ENCODE results near the gene RPS6KB2. TPM values are rescaled to one million over a fixed set of nuclear protein-coding genes. Genes with fewer than 3 reads are reported as not detected.

RPS6KB2 gene
- total and polyA plus RNA-seq, 2 of the 4 experiments (the other 2 are of a cell fraction): 50.7 to 58.4 TPM

- H3K14ac ChIP-seq (replicated peaks; ENCODE audit: low read depth, low read length): peak overlapping the region; percentile 89
- peaks cover 9% of the 10 kb centered on the region for H3K4me1 ChIP-seq (ENCODE audit: control insufficient read depth, insufficient read depth, low read length)
- H3K4me2 ChIP-seq (ENCODE audit: low read depth, low read length): peak overlapping the region; percentile 88
- peaks cover 12% of the 10 kb centered on the region for H3K9me1 ChIP-seq (ENCODE audit: insufficient read depth, low read length)
- H2AK9ac ChIP-seq (replicated peaks; ENCODE audit: low read depth, low read length, poor library complexity): peak overlapping the region; percentile 95
- dilution Hi-C loops (cut with HindIII; ENCODE audit: low sequenced_read_pairs, unreplicated experiment): no loop called here
- peak overlapping the region; percentile 41 for H2BK5ac ChIP-seq (ENCODE audit: low read depth, low read length, poor library complexity, severe bottlenecking)
- H3K9me3 ChIP-seq (ENCODE audit: control insufficient read depth, insufficient read depth, low read length): no peaks in the 10 kb centered on the region
- peak overlapping the region; percentile 85; the same call in 1 of the 2 replicates for H3K23ac ChIP-seq (ENCODE audit: low read depth, low read length)
- peak overlapping the region; percentile 84 for H3K4ac ChIP-seq (ENCODE audit: low read depth, low read length)
- no peaks in the 10 kb centered on the region for H4K20me1 ChIP-seq (ENCODE audit: insufficient read depth, low read length)
- CTCF ChIA-PET: interaction anchor here (0.9 kb wide), 1 partner anchor 113 kb away, joined by 3 read pairs; no protein-coding TSS in a partner anchor
- DNase-seq (peak; percentile 42), ATAC-seq (ENCODE audit: low read depth) (peak; percentile 24)
- peak overlapping the region; percentile 56 for H3K27ac ChIP-seq (ENCODE audit: insufficient read depth, low read length)
- in situ Hi-C loops (cut with MboI; ENCODE audit: low sequenced_read_pairs): no loop called here
- no peak overlapping the region for H3K56ac ChIP-seq (ENCODE audit: extremely low read depth, insufficient read depth, low read length)
- peak overlapping the region; percentile 49 for H2AK5ac ChIP-seq (ENCODE audit: low read depth, low read length)
- H4K5ac ChIP-seq (ENCODE audit: low read depth, low read length): peak overlapping the region; percentile 87
- H2BK15ac ChIP-seq (ENCODE audit: low read depth, low read length): no peak overlapping the region
- no TSS peak for BruUV-seq (replicated peaks)
- H3K27me3 ChIP-seq (ENCODE audit: control insufficient read depth, insufficient read depth, low read length): no peaks in the 10 kb centered on the region; the same call in 1 of the 2 replicates
- peaks cover 4 to 24% of the 10 kb centered on the region in 2 experiments; a peak in 2 of 4 replicates for H3K79me1 ChIP-seq (ENCODE audit: low read depth in 1 of 2, low read length in 2 of 2)
- peaks cover 2% of the 10 kb centered on the region; the same call in 1 of the 2 replicates for H3K36me3 ChIP-seq (ENCODE audit: control insufficient read depth, insufficient read depth, low read length)
- H4K8ac ChIP-seq (ENCODE audit: low read depth in 2 of 2, low read length in 2 of 2): peak overlapping the region; percentile 92 to 95
- H2BK20ac ChIP-seq (ENCODE audit: low read depth, low read length): no peak overlapping the region
- 35% methylated on average over 5 of the region's 56 CpGs; no CpG with 5 or more reads in 1 of the 2 experiments for WGBS, 2 experiments (ENCODE audit: extremely low coverage in 2 of 2, insufficient read length in 1 of 2)
- peak overlapping the region; percentile 72 for H4K91ac ChIP-seq (ENCODE audit: insufficient read depth, low read depth, low read length)
- intact Hi-C loops (cut with micrococcal nuclease): no loop called here
- H2AFZ ChIP-seq (replicated peaks; ENCODE audit: low read length, poor library complexity): peak overlapping the region; percentile 97
- H2BK120ac ChIP-seq (ENCODE audit: low read depth, low read length): no peak overlapping the region
- H3K9ac ChIP-seq (ENCODE audit: low read depth, low read length): peak overlapping the region; percentile 54
- H3K4me3 ChIP-seq (ENCODE audit: insufficient read depth, low read depth, low read length): peak overlapping the region; percentile 62
- POLR2A ChIA-PET (ENCODE audit: unreplicated experiment): interaction anchor here (0.5 kb wide), 1 partner anchor 51 kb away, joined by 6 read pairs; no protein-coding TSS in a partner anchor
- H3K18ac ChIP-seq (ENCODE audit: low read depth, low read length): no peak overlapping the region; the same call in 1 of the 2 replicates
- peak; percentile 81 for TF ChIP-seq USF2 (IDR thresholded peaks at IDR 0.05; ENCODE audit: low read depth, low read length)
- TF ChIP-seq ELK1 (IDR thresholded peaks at IDR 0.05; ENCODE audit: borderline replicate concordance, low read depth, low read length): no peak
- no peak for TF ChIP-seq CEBPB (IDR thresholded peaks at IDR 0.05; ENCODE audit: low read depth, low read length)
- no peak for TF ChIP-seq CHD1 (IDR thresholded peaks at IDR 0.05; ENCODE audit: low read depth, low read length)
- TF ChIP-seq MXI1 (IDR thresholded peaks at IDR 0.05; ENCODE audit: borderline replicate concordance, low read depth, low read length): 0 out of 2 replicates have a peak, but pooled peaks have one; percentile 13
- TF ChIP-seq BHLHE40 (IDR thresholded peaks at IDR 0.05; ENCODE audit: low read depth, low read length): no peak
- no peak for TF ChIP-seq SMC3 (IDR thresholded peaks at IDR 0.05; ENCODE audit: low read depth, low read length)
- TF ChIP-seq POLR2A (IDR thresholded peaks at IDR 0.05; ENCODE audit: low read depth, low read length): no peak; the same call in 1 of the 2 replicates
- TF ChIP-seq NFE2L2 (IDR thresholded peaks at IDR 0.05; ENCODE audit: low read depth, low read length): no peak
- TF ChIP-seq MAZ (IDR thresholded peaks at IDR 0.05; ENCODE audit: borderline replicate concordance, low read depth, low read length): peak; percentile 10; the same call in 1 of the 2 replicates
- TF ChIP-seq RCOR1 (IDR thresholded peaks at IDR 0.05; ENCODE audit: insufficient replicate concordance, low read length): no peak
- TF ChIP-seq CTCF (conservative IDR thresholded peaks at IDR 0.05; ENCODE audit: low read depth, low read length): no peak
- no peak for TF ChIP-seq RAD21 (IDR thresholded peaks at IDR 0.05; ENCODE audit: low read length)
These were observed 36.3 kb downstream of the RPS6KB2 start for GRCh38 chr11:67464411-67465188.
